ACC112 (cell line): ENCODE results near the gene CCDC175.
A peak's percentile ranks its signal among the peaks of the same experiment; 100 is the strongest.

Experiments
- H2AFZ ChIP-seq: fragments of 200-600 bp; sonication (generic); one replicate; pipeline ENCODE4 v1.6.0; 2017; ENCODE audit warnings: antibody characterized with exemption, low read length; ENCODE audit not compliant: unreplicated experiment
- H3K27ac ChIP-seq: fragments of 200-600 bp; sonication (generic); 2 replicates; pipeline ENCODE4 v1.5.1; 2014; ENCODE audit warnings: low read depth, mild to moderate bottlenecking, antibody characterized with exemption, low read length, moderate library complexity
- H3K27me3 ChIP-seq: fragments of 200-600 bp; sonication (generic); 2 replicates; pipeline ENCODE4 v1.6.1; 2014; ENCODE audit warnings: mild to moderate bottlenecking, antibody characterized with exemption, low read length, moderate library complexity, mixed read lengths; ENCODE audit not compliant: insufficient read depth
- H3K36me3 ChIP-seq: fragments of 200-600 bp; sonication (generic); 2 replicates; pipeline ENCODE4 v1.6.1; 2016; ENCODE audit warnings: mild to moderate bottlenecking, antibody characterized with exemption, low read length, moderate library complexity, mixed read lengths; ENCODE audit not compliant: insufficient read depth
- H3K4me1 ChIP-seq: fragments of 200-600 bp; sonication (generic); one replicate; pipeline ENCODE4 v1.6.1; 2016; ENCODE audit warnings: low read length, mixed read lengths; ENCODE audit not compliant: insufficient read depth, unreplicated experiment, control insufficient read depth
- H3K4me3 ChIP-seq: fragments of 200-600 bp; sonication (generic); 2 replicates; pipeline ENCODE4 v1.5.1; 2014; ENCODE audit warnings: mild to moderate bottlenecking, low read depth, low read length
- H3K79me2 ChIP-seq: fragments of 200-600 bp; sonication (generic); one replicate; pipeline ENCODE4 v1.6.0; 2016; ENCODE audit warnings: low read length; ENCODE audit not compliant: control insufficient read depth, unreplicated experiment, insufficient read depth

Gene CCDC175

DNA sequence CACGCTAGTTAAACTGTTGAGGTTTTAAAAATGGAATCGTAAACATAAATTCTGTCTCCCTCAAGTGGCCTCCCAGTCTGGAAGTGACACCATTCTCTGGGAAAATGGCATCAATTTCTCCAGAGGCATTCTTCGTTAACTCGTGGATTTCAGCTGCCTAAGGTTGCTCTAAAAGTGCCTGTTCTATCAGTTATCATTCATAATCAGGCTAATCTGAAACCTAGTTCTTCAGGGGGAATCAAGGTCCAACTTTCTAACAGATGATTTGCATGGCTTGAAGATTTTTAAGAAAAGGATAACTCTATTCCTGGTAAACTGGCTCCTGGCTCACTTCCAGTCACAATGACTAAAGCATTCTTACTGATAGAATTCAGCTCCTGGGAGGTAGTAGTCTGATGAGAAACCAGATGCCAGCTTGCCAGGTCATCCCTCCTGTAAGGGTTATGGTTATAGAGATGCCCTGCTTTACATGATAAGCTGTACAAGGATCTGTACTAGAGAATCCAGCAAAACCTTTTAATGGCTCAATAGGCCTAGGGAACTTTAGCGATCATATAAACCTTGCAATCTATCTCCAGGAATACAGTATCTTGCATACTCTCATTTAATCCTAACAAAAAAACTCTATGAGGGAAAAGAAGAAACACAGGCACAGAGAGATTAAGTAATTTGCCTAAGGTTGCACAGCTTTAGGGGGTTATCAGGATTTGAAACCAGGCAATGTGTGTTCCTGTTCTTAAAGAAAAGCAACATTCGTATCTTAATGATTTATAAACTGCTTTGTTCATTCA is 93.9 kb downstream of the CCDC175 start:
- Histone ChIP-seq H3K4me1 (peaks cover 24% of the 10 kb centered on the region), H3K4me3 (peak overlapping the region; percentile 100), H3K27me3 (no peaks in the 10 kb centered on the region), H2AFZ (no peak overlapping the region), H3K36me3 (peaks cover 20% of the 10 kb centered on the region), H3K27ac (peak overlapping the region; percentile 97), H3K79me2 (peaks cover 85% of the 10 kb centered on the region)

DNA sequence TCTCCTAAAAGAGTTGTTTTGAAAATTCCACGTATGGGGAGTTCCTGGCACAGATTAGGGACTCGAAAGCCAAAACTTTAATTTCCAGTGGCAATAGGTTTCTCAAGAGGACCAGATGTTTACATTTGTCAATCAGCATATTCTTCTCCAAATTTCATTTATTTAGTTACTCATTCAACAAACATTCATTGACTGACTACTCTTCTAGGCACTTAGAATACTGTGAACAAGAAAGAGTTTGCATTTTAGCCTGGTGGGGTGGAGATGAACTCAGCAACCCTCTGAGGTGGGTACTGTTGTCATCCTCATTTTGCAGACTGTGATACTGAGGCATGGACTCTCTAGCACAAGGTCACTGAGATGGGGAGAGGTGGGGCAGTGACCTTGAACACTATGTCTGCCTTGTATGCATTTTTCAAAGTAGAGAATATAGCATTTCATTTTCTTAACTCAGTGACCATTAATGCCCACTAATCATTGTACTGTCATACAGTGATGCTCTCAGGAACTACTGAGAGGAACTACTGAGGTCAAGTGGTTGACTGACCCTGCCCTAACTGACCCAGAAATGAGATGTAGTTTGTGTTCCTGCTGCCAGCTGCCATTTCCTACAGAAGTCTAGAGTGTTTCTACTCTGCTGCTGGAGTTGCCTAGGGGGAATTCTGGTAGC is 94.6 kb downstream of the CCDC175 start:
- peak overlapping the region; percentile 100 for H3K4me3 ChIP-seq
- peak overlapping the region; percentile 97 for H3K27ac ChIP-seq
- no peak overlapping the region for H2AFZ ChIP-seq
- peaks cover 25% of the 10 kb centered on the region for H3K4me1 ChIP-seq
- no peaks in the 10 kb centered on the region for H3K27me3 ChIP-seq
- peaks cover 85% of the 10 kb centered on the region for H3K79me2 ChIP-seq
- peaks cover 20% of the 10 kb centered on the region for H3K36me3 ChIP-seq

GRCh38 chr14:59481407-59481806 is 95.2 kb downstream of the CCDC175 start:
- Histone ChIP-seq H3K27me3 (no peaks in the 10 kb centered on the region), H3K4me1 (peaks cover 29% of the 10 kb centered on the region), H3K4me3 (peak overlapping the region; percentile 100), H2AFZ (no peak overlapping the region), H3K36me3 (peaks cover 26% of the 10 kb centered on the region), H3K27ac (peak overlapping the region; percentile 97), H3K79me2 (peaks cover 89% of the 10 kb centered on the region)

DNA sequence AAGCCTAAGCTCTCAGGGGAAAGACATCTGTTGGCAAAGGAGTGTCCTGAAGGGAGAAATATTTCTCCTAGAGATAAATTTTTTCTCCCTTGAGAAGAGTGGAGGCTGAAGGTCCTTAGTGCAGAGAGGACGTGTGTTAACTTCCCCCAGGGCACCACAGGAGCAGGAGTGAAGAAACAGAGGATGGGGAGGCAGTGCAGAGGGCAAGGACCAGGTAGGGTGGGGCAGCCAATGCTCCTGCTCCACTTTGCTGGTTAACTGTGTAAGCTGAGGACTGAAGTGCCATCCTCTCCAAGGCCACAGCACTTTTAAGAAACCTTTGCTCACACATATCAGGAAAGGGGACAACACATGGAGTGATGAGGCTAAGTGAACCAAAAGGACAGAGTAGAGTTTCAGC is 96.4 kb downstream of the CCDC175 start:
- H3K4me3 ChIP-seq, result peak overlapping the region; percentile 100
- no peak overlapping the region for H3K27ac ChIP-seq
- no peaks in the 10 kb centered on the region for H3K27me3 ChIP-seq
- H2AFZ ChIP-seq, result no peak overlapping the region
- H3K79me2 ChIP-seq, result peaks cover 86% of the 10 kb centered on the region
- H3K36me3 ChIP-seq, result peaks cover 36% of the 10 kb centered on the region
- H3K4me1 ChIP-seq, result peaks cover 29% of the 10 kb centered on the region

- Histone ChIP-seq H2AFZ (no peak overlapping the region), H3K4me3 (no peak overlapping the region), H3K27ac (no peak overlapping the region), H3K27me3 (no peaks in the 10 kb centered on the region), H3K4me1 (peaks cover 33% of the 10 kb centered on the region), H3K36me3 (peaks cover 46% of the 10 kb centered on the region), H3K79me2 (peaks cover 76% of the 10 kb centered on the region)
Measured at GRCh38 chr14:59478540-59478939, 98.1 kb downstream of the CCDC175 start.

DNA sequence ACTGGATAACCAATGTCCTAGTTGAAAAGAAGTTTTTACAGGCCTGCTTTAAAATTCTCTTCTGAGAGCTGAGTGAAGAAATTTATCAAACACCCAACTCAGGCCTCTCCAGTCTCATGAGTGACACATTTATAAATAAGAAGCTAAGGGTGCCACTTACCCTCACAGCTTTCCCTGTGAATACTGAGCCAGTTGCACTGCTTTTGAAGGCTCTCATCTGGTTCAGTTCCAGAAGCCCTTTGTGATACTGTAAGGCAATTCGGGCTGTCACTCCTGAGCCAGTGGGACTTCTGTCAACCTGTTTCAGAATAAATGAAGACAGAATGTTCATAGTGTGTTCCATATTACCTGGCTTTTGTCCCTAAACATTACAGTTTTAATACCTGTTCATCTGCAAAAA is 100.9 kb downstream of the CCDC175 start:
- no peaks in the 10 kb centered on the region for H3K27me3 ChIP-seq
- peaks cover 52% of the 10 kb centered on the region for H3K79me2 ChIP-seq
- H3K4me3 ChIP-seq, result no peak overlapping the region
- H3K27ac ChIP-seq, result no peak overlapping the region
- no peak overlapping the region for H2AFZ ChIP-seq
- H3K4me1 ChIP-seq, result peaks cover 18% of the 10 kb centered on the region
- peaks cover 66% of the 10 kb centered on the region for H3K36me3 ChIP-seq

DNA sequence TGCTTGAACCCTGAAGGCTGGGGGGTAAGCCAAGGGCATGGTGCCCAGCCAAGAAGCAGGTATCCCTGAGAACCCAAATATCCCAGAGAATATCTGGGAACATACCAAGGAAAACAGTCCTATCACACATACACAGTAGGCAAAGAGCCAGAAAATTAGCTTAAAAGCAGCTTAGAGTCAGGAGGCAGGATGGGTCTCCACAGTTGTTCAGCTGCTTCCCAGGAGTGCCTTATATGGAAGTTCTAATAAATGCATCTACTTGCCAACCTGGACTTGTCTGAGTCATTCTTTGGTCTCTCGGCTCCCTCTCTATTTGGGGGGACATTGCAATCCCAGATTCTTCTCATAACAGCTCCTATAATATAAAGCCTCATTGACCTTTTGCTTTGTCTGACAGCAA is 102.4 kb downstream of the CCDC175 start:
- Histone ChIP-seq H3K4me3 (no peak overlapping the region), H3K79me2 (peaks cover 37% of the 10 kb centered on the region), H3K36me3 (peaks cover 69% of the 10 kb centered on the region), H3K27ac (peak overlapping the region; percentile 21), H3K27me3 (no peaks in the 10 kb centered on the region), H2AFZ (no peak overlapping the region), H3K4me1 (peaks cover 9% of the 10 kb centered on the region)

DNA sequence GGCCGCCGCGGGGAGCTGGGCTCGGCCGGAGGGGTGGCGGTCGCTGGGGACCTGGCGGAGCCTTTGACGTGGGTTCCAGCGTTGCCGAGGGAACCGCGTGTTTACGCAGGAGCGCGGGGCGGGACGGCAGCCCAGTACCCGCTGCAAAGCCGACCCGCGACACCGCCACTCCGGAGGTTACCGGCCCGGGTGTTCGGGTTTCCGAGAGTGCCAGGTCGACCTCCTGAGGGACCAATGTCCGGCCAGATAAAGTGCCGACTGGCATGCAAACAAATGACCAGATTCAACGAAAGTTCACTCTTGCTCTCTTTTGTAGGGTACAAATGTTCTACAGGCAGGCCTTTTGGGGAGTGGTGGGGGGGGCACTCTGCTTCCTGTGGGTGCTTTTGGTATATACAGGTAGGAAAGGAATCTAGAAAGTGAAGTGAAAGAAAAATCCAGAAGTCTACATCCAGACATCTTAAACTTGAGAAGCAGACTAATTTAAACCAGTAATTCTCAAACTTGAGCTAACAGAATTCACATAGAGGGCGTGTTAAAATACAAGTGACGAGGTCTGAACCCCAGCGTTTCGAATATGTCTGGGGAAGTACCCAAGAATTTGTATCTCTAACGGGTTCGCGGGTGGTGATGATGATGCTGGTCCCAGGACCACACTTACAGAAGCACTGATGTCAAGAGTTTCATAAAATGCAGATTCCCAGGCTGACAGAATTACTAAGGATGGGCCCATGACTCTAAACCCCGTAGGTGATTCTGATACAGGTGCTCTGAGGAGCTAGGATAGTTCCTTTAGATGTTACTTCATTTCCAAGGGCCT is 111.1 kb downstream of the CCDC175 start, which contains the start of gene GPR135:
Gene GPR135, minus strand, starts transcription at position 65 of the 820 bp plus-strand sequence. CDS start 154 bp downstream, outside the sequence.
- no peaks in the 10 kb centered on the region for H3K27me3 ChIP-seq
- peaks cover 37% of the 10 kb centered on the region for H3K36me3 ChIP-seq
- H2AFZ ChIP-seq, result peak within 1 kb of the TSS; percentile 63
- H3K27ac ChIP-seq, result no peak within 1 kb of the TSS
- H3K4me1 ChIP-seq, result peaks cover 18% of the 10 kb centered on the region
- H3K4me3 ChIP-seq, result peak within 1 kb of the TSS; percentile 74
- peaks cover 7% of the 10 kb centered on the region for H3K79me2 ChIP-seq

DNA sequence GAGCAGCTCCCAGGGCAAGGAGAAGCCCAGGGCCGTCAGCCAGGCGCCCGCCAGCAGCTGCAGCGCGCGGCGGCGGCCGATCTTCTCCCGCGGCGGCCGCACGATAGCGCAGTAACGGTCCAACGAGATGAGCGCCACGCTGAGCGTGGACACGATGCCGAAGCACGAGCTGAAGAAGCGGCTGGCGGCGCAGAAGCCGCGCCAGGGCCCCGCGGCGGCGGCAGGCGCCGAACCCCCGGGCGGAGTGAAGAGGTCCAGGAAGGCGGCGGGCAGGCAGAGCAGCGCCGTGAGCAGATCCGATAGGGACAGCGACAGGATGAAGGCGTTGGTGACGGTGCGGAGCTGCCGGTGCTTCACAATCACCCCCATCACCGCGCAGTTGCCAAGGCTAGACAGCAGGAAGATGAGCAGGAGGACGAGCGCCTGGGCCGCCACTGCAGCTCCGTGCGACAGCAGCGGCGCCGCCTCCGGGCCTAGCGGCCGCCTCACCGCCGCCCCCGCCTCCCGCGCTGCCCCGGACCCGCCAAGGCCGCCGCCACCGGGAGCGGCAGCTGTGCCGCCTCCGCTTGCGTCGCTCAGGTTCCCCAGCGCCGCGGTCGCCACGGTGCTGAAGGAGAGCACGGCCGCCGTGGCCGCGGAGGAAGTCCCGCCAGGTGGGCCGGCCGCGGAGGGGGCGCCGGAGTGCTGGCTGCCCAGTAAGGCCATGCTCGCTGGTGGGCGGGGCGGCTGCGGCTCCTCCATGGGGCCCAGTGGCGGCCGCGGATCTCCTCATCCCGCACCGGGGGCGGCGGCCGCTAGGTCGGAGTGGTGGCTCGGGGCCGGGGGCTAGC is 111.9 kb downstream of the CCDC175 start:
- Histone ChIP-seq H2AFZ (peak overlapping the region; percentile 63), H3K4me3 (peak overlapping the region; percentile 74), H3K36me3 (peaks cover 37% of the 10 kb centered on the region), H3K4me1 (peaks cover 18% of the 10 kb centered on the region), H3K27me3 (no peaks in the 10 kb centered on the region), H3K79me2 (peaks cover 7% of the 10 kb centered on the region), H3K27ac (no peak overlapping the region)
